IMR-90 (cell line): ENCODE data around the gene KANSL1L.

ENCODE experiments used
- CEBPB ChIP-seq: IDR thresholded peaks from 2 replicates; pipeline ENCODE4 v1.6.1; 2012; ENCODE audit warnings: low read depth, low read length, improper control_type of control experiment
- CTCF ChIP-seq: conservative IDR thresholded peaks from 2 replicates; pipeline ENCODE4 v1.5.1; 2012; ENCODE audit warnings: mild to moderate bottlenecking, low read depth, low read length, improper control_type of control experiment
- ELK1 ChIP-seq: fragments of 150-350 bp; IDR thresholded peaks from 2 replicates; pipeline ENCODE4 v1.6.1; 2016; ENCODE audit warnings: low read depth, mild to moderate bottlenecking, low read length, moderate library complexity, borderline replicate concordance
- MAZ ChIP-seq: IDR thresholded peaks from 2 replicates; pipeline ENCODE4 v1.6.1; 2012; ENCODE audit warnings: low read depth, mild to moderate bottlenecking, low read length, improper control_type of control experiment, moderate library complexity, borderline replicate concordance
- POLR2A ChIP-seq: IDR thresholded peaks from 2 replicates; pipeline ENCODE4 v1.6.1; 2012; ENCODE audit warnings: mild to moderate bottlenecking, low read depth, low read length
- RFX5 ChIP-seq: IDR thresholded peaks from 2 replicates; pipeline ENCODE4 v1.8.0; 2012; ENCODE audit warnings: low read depth, mild to moderate bottlenecking, low read length, moderate library complexity
- SMC3 ChIP-seq: fragments of 150-350 bp; IDR thresholded peaks from 2 replicates; pipeline ENCODE4 v1.6.1; 2016; ENCODE audit warnings: low read depth, mild to moderate bottlenecking, antibody characterized with exemption, low read length, moderate library complexity
- USF2 ChIP-seq: fragments of 150-350 bp; IDR thresholded peaks from 2 replicates; pipeline ENCODE4 v1.6.1; 2017; ENCODE audit warnings: mild to moderate bottlenecking, antibody characterized with exemption, low read length, low read depth

GRCh38 chr2:210063306-210063705 is 107.9 kb downstream of the KANSL1L start:
- TF ChIP-seq CTCF (no peak), ELK1 (no peak), USF2 (no peak), CEBPB (no peak), SMC3 (no peak), MAZ (no peak), RFX5 (no peak), POLR2A (no peak)
